ENCODE data around the gene HELZ2.

The HELZ2 gene

GRCh38 chr20:63555661-63556381 lies 18.2 kb downstream of the HELZ2 start:
- DNase-seq (ENCODE audit: low read depth, low spot score) = no peak
- no peak overlapping the region for H3K4me3 ChIP-seq (ENCODE audit: low read length)

- no peak overlapping the region for H3K4me3 ChIP-seq (ENCODE audit: low read length)
- DNase-seq (ENCODE audit: low read depth, low spot score) = no peak
Observed at GRCh38 chr20:63554361-63555278, 19.4 kb downstream of the HELZ2 start.

GRCh38 chr20:63553933-63554290 lies 20.1 kb downstream of the HELZ2 start, which contains the start of gene FNDC11:
Gene FNDC11 (plus strand): TSS chr20:63554159. CDS start chr20:63555664, 1,505 bp downstream.
- H3K4me3 ChIP-seq (ENCODE audit: low read length) = peak within 1 kb of the TSS; percentile 37
- no peak for DNase-seq (ENCODE audit: low read depth, low spot score)

- peak overlapping the region; percentile 37 for H3K4me3 ChIP-seq (ENCODE audit: low read length)
Observed at GRCh38 chr20:63553251-63553932, 20.6 kb downstream of the HELZ2 start.

GRCh38 chr20:63552481-63553249 lies 21.4 kb downstream of the HELZ2 start:
- H3K4me3 ChIP-seq (ENCODE audit: low read length) = peak overlapping the region; percentile 37
- DNase-seq (ENCODE audit: low read depth, low spot score) = peak; percentile 92

More at GRCh38 chr20:63553251-63553932, 20.6 kb downstream of the HELZ2 start:
- DNase-seq (ENCODE audit: low read depth, low spot score) = peak; percentile 74

GRCh38 chr20:63551068-63551467 lies 23.0 kb downstream of the HELZ2 start:
- no peak for DNase-seq (ENCODE audit: low read depth, low spot score)

GRCh38 chr20:63549679-63550282 lies 24.3 kb downstream of the HELZ2 start:
- no peak overlapping the region for H3K4me3 ChIP-seq (ENCODE audit: low read length)
- no peak for DNase-seq (ENCODE audit: low read depth, low spot score)

More at GRCh38 chr20:63551068-63551467, 23.0 kb downstream of the HELZ2 start:
- H3K4me3 ChIP-seq (ENCODE audit: low read length) = no peak overlapping the region

- H3K4me3 ChIP-seq (ENCODE audit: low read length) = no peak overlapping the region
- no peak for DNase-seq (ENCODE audit: low read depth, low spot score)
Observed at GRCh38 chr20:63549019-63549418, 25.0 kb downstream of the HELZ2 start.

GRCh38 chr20:63548542-63548941 lies 25.5 kb downstream of the HELZ2 start:
- no peak overlapping the region for H3K4me3 ChIP-seq (ENCODE audit: low read length)
- DNase-seq (ENCODE audit: low read depth, low spot score) = no peak

- no peak within 1 kb of the TSS for H3K4me3 ChIP-seq (ENCODE audit: low read length)
- DNase-seq (ENCODE audit: low read depth, low spot score) = no peak
Observed at GRCh38 chr20:63547725-63548480, 26.1 kb downstream of the HELZ2 start, which contains the start of gene SRMS. Gene SRMS (minus strand): TSS chr20:63547749. CDS start chr20:63547463, 286 bp downstream.

GRCh38 chr20:63546956-63547724 lies 26.9 kb downstream of the HELZ2 start:
- no peak for DNase-seq (ENCODE audit: low read depth, low spot score)

GRCh38 chr20:63546256-63546955 lies 27.6 kb downstream of the HELZ2 start:
- DNase-seq (ENCODE audit: low read depth, low spot score) = no peak
- no peak overlapping the region for H3K4me3 ChIP-seq (ENCODE audit: low read length)

More at GRCh38 chr20:63546956-63547724, 26.9 kb downstream of the HELZ2 start:
- H3K4me3 ChIP-seq (ENCODE audit: low read length) = no peak overlapping the region

- no peak for DNase-seq (ENCODE audit: low read depth, low spot score)
- H3K4me3 ChIP-seq (ENCODE audit: low read length) = no peak overlapping the region
Observed at GRCh38 chr20:63545814-63546213, 28.2 kb downstream of the HELZ2 start.

- DNase-seq (ENCODE audit: low read depth, low spot score) = no peak
- H3K4me3 ChIP-seq (ENCODE audit: low read length) = no peak overlapping the region
Observed at GRCh38 chr20:63544958-63545516, 29.0 kb downstream of the HELZ2 start.

GRCh38 chr20:63544241-63544957 lies 29.6 kb downstream of the HELZ2 start:
- no peak overlapping the region for H3K4me3 ChIP-seq (ENCODE audit: low read length)
- DNase-seq (ENCODE audit: low read depth, low spot score) = no peak

All from Jurkat, Clone E6-1 (cell line).